Endothelial cell of umbilical vein (primary cell): ENCODE results near the gene VPS26C. TPM values are rescaled to one million over a fixed set of nuclear protein-coding genes. Genes with fewer than 3 reads are reported as not detected.

Experiments
- BruUV-seq: library from RNA; stranded (reverse); fragments of 400-500 nt; replicated peaks from 2 replicates; lab custom pipeline; 2021; lab: Mats Ljungman, UMichigan
- CTCF ChIA-PET: fragments of 300-600, 350-600 bp; sonication (Branson Sonifier 250); formaldehyde crosslinking; loops from one replicate; lab custom pipeline; 2021; ENCODE audit warnings: antibody characterized with exemption, inconsistent platforms; lab: Charles Lee
- POLR2A ChIA-PET: fragments of 300-600, 350-600 bp; sonication (Branson Sonifier 250); formaldehyde crosslinking; loops from one replicate; lab custom pipeline; 2021; ENCODE audit warnings: antibody characterized with exemption, inconsistent platforms; lab: Charles Lee
- DNase-seq: peaks from one replicate; pipeline ENCODE4 v3.0.0-alpha.2; 2011; ENCODE audit warnings: low read depth, low spot score
- FAIRE-seq: peaks from 2 replicates; lab custom pipeline; 2011; peaks lifted over from hg19 to GRCh38; lab: Jason Lieb, UNC
- H2AFZ ChIP-seq: 2 replicates; pipeline ENCODE4 v1.6.0; 2012; ENCODE audit warnings: low read depth, low read length, control low read depth, inconsistent platforms
- H3K27ac ChIP-seq: 2 replicates; pipeline ENCODE4 v1.5.1; 2011; ENCODE audit warnings: low read depth, mild to moderate bottlenecking, control low read depth, low read length, moderate library complexity; ENCODE audit not compliant: insufficient read depth
- H3K27me3 ChIP-seq, 2 experiments: 2 replicates each; pipeline versions ENCODE4 v1.6.0 to v1.6.1; 2011; ENCODE audit warnings: low read length in 2 of 2, mixed read lengths in 1 of 2; ENCODE audit not compliant: control insufficient read depth in 2 of 2, insufficient read depth in 2 of 2
- H3K36me3 ChIP-seq, 2 experiments: 2 replicates in 1 of 2; 3 replicates in 1 of 2; pipeline ENCODE4 v1.5.1; 2011; ENCODE audit warnings: low read length in 2 of 2, mild to moderate bottlenecking in 1 of 2, moderate library complexity in 1 of 2; ENCODE audit not compliant: control insufficient read depth in 2 of 2, insufficient read depth in 2 of 2; ENCODE audit errors: extremely low read depth in 1 of 2
- H3K4me1 ChIP-seq: 3 replicates; pipeline ENCODE4 v1.5.1; 2011; ENCODE audit warnings: mild to moderate bottlenecking, low read length; ENCODE audit not compliant: control insufficient read depth, insufficient read depth; ENCODE audit errors: extremely low read depth
- H3K4me2 ChIP-seq: 2 replicates; pipeline ENCODE4 v1.6.1; 2011; ENCODE audit warnings: low read length, control low read depth, mixed read lengths; ENCODE audit not compliant: insufficient read depth
- H3K4me3 ChIP-seq, 3 experiments: fragments of 200-600 bp in 1 of 3; sonication (generic), shearing (Covaris generic) in 1 of 3; replicated peaks in 1 of 3; 2 replicates each; pipeline ENCODE4 v1.5.1; 2011 to 2016; ENCODE audit warnings: control low read depth in 3 of 3, low read length in 3 of 3, mild to moderate bottlenecking in 2 of 3, inconsistent platforms in 1 of 3, low read depth in 1 of 3, moderate library complexity in 1 of 3; ENCODE audit not compliant: insufficient read depth in 1 of 3
- H3K79me2 ChIP-seq: 2 replicates; pipeline ENCODE4 v1.6.0; 2012; ENCODE audit warnings: low read length, inconsistent platforms; ENCODE audit not compliant: control insufficient read depth, insufficient read depth
- H3K9ac ChIP-seq: replicated peaks from 2 replicates; pipeline ENCODE3; 2011; ENCODE audit warnings: low read length, control low read depth; ENCODE audit not compliant: insufficient read depth; ENCODE audit errors: extremely low read depth
- H3K9me1 ChIP-seq: replicated peaks from 3 replicates; pipeline ENCODE4 v1.6.0; 2011; ENCODE audit warnings: mild to moderate bottlenecking, low read length; ENCODE audit not compliant: control insufficient read depth, insufficient read depth; ENCODE audit errors: extremely low read depth
- H3K9me3 ChIP-seq: replicated peaks from 2 replicates; pipeline ENCODE4 v1.5.1; 2012; ENCODE audit warnings: low read length, inconsistent platforms; ENCODE audit not compliant: control insufficient read depth, insufficient read depth
- H4K20me1 ChIP-seq: replicated peaks from 2 replicates; pipeline ENCODE3; 2011; ENCODE audit warnings: mild to moderate bottlenecking, low read length; ENCODE audit not compliant: control insufficient read depth, insufficient read depth; ENCODE audit errors: extremely low read depth
- EZH2 ChIP-seq: IDR thresholded peaks from 2 replicates; pipeline ENCODE4 v1.6.1; 2012; ENCODE audit warnings: borderline replicate concordance, low read depth, mild to moderate bottlenecking, moderate library complexity, low read length, inconsistent platforms; ENCODE audit not compliant: severe bottlenecking
- FOS ChIP-seq: IDR thresholded peaks from 2 replicates; pipeline ENCODE4 v1.6.1; 2011; ENCODE audit warnings: mild to moderate bottlenecking, low read length, moderate library complexity, borderline replicate concordance; ENCODE audit not compliant: insufficient read depth
- GATA2 ChIP-seq: IDR thresholded peaks from 2 replicates; pipeline ENCODE4 v1.7.0; 2011; ENCODE audit warnings: low read depth, mild to moderate bottlenecking, moderate library complexity, mixed read lengths, low read length; ENCODE audit not compliant: insufficient read length, insufficient read depth
- JUN ChIP-seq: IDR thresholded peaks from 2 replicates; pipeline ENCODE4 v1.6.1; 2011; ENCODE audit warnings: borderline replicate concordance, low read depth; ENCODE audit not compliant: insufficient read length, insufficient read depth
- MYC ChIP-seq: IDR thresholded peaks from one replicate; pipeline ENCODE4 v1.6.1; 2011; ENCODE audit warnings: mild to moderate bottlenecking, low read depth, low read length
- POLR2A ChIP-seq: IDR thresholded peaks from 2 replicates; pipeline ENCODE4 v1.6.1; 2012; ENCODE audit warnings: low read depth, mild to moderate bottlenecking, control low read depth, low read length
- POLR2AphosphoS5 ChIP-seq: IDR thresholded peaks from 2 replicates; pipeline ENCODE4 v1.6.1; 2012; ENCODE audit warnings: low read depth, mild to moderate bottlenecking, control low read depth, low read length, moderate library complexity; ENCODE audit not compliant: insufficient read depth
- dilution Hi-C: fragments of 300-500 bp; cut with MboI; formaldehyde crosslinking; loops from one replicate; pipeline ENCODE4 v1.15.0; 2019; ENCODE audit warnings: low sequenced_read_pairs; ENCODE audit not compliant: extremely low pct_ligation_motif_present
- intact Hi-C: fragments of 100-400 bp; cut with micrococcal nuclease; formaldehyde crosslinking; loops from one replicate; pipeline ENCODE4 v1.10.0; 2022
- polyA plus RNA-seq, 4 experiments: library from polyadenylated mRNA; depleted of rRNA in 3 of 4; stranded (reverse) in 3 of 4; unstranded in 1 of 4; fragments of >200 nt; gene quantifications; 2 replicates each; pipeline versions ENCODE4 v1.2.1 to v1.2.3, GENCODE V29; 2011 to 2012; ENCODE audit warnings: missing spikeins in 1 of 4
- total RNA-seq: library from RNA; stranded (reverse); gene quantifications from 2 replicates; pipeline ENCODE4 v1.2.3, GENCODE V29; 2021
- TF ChIP-seq, protein P1 (sequence below): IDR thresholded peaks from 2 replicates; pipeline ENCODE4 v1.6.1; 2011; ENCODE audit not compliant: insufficient read depth, insufficient read length
- TF ChIP-seq, protein P2 (sequence below), 2 donors: IDR thresholded peaks; 1 replicate in 1 of 2; 2 replicates in 1 of 2; pipeline ENCODE4 v1.5.1; 2011; ENCODE audit warnings: low read length in 2 of 2, mild to moderate bottlenecking in 2 of 2, moderate library complexity in 2 of 2, control low read depth in 1 of 2, inconsistent platforms in 1 of 2, low read depth in 1 of 2; ENCODE audit not compliant: insufficient read depth in 1 of 2; ENCODE audit errors: extremely low read depth in 1 of 2

VPS26C gene
- total and polyA plus RNA-seq, 2 donors (not counting 3 experiments of a cell fraction or from before 2014, with no cell fraction given): 35.2 to 53.7 TPM

DNA sequence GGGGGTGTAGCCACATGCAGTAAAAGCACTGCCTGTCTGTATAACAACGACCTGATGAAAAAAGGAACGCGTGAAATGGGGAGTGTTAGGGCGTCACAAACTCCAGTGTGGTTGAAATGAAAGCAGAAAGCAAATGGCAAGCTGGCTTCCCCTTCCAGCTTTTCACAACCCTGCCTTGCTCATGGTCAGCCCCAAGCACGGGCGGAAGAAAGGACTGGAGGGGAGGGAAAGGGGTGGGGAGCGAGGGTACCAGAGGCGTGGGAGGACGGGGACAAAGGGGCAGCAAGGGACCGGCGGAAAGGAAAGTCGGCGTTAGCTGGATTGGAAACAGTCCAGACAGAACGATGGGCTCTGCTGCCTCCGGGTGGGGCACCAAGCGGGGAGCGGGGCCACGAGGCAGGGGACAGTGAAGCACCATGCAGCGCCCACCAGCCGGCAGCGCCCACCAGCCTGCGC lies 9.6 kb downstream of the VPS26C start:
- dilution Hi-C loops (no loop called here), intact Hi-C loops (loop anchor here (1.0 to 2.0 kb wide), 2 partner anchors 10 to 37 kb away; partner anchors contain the start of gene VPS26C)
- Histone ChIP-seq H3K9me1 (no peaks in the 10 kb centered on the region), H3K4me3 (peak overlapping the region; percentile 40 to 46 (median 41)), H3K36me3 (peaks cover 0 to 2% of the 10 kb centered on the region in 2 experiments), H3K27me3 (no peaks in the 10 kb centered on the region), H3K4me2 (peak overlapping the region; percentile 65), H4K20me1 (peaks cover 4% of the 10 kb centered on the region), H3K79me2 (peaks cover 39% of the 10 kb centered on the region), H3K27ac (peak overlapping the region; percentile 77), H3K4me1 (peaks cover 22% of the 10 kb centered on the region), H3K9me3 (no peaks in the 10 kb centered on the region), H3K9ac (peak overlapping the region; percentile 83), H2AFZ (peak overlapping the region; percentile 90)
- TF ChIP-seq, protein P1, sequence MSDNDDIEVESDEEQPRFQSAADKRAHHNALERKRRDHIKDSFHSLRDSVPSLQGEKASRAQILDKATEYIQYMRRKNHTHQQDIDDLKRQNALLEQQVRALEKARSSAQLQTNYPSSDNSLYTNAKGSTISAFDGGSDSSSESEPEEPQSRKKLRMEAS: peak; percentile 5
- TF ChIP-seq, protein P2, sequence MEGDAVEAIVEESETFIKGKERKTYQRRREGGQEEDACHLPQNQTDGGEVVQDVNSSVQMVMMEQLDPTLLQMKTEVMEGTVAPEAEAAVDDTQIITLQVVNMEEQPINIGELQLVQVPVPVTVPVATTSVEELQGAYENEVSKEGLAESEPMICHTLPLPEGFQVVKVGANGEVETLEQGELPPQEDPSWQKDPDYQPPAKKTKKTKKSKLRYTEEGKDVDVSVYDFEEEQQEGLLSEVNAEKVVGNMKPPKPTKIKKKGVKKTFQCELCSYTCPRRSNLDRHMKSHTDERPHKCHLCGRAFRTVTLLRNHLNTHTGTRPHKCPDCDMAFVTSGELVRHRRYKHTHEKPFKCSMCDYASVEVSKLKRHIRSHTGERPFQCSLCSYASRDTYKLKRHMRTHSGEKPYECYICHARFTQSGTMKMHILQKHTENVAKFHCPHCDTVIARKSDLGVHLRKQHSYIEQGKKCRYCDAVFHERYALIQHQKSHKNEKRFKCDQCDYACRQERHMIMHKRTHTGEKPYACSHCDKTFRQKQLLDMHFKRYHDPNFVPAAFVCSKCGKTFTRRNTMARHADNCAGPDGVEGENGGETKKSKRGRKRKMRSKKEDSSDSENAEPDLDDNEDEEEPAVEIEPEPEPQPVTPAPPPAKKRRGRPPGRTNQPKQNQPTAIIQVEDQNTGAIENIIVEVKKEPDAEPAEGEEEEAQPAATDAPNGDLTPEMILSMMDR (IDR thresholded peaks at IDR 0.05; ENCODE audit: extremely low read depth in 1 of 2, insufficient read depth in 1 of 2, low read depth in 1 of 2, low read length in 2 of 2): no peak
- TF ChIP-seq POLR2AphosphoS5 (no peak), EZH2 (no peak), JUN (no peak), FOS (no peak), GATA2 (no peak), MYC (no peak), POLR2A (peak; percentile 54)
- BruUV-seq: no TSS peak
- FAIRE-seq: peak; percentile 75
- ChIA-PET CTCF (interaction anchor here (0.9 to 1.0 kb wide), 2 partner anchors 17 to 109 kb away, joined by 3 read pairs; partner anchors contain the start of gene DYRK1A), POLR2A (interaction anchor here (0.6 to 0.7 kb wide), 2 partner anchors 110 to 278 kb away, joined by 3 read pairs; no protein-coding TSS in a partner anchor)
- peak; percentile 56 for DNase-seq
